HEK293 (cell line): ENCODE measurements around the gene SUSD6.

Experiments
- CTCF ChIA-PET: fragments of 350-600 bp; formaldehyde crosslinking; extraction: SDS; loops from one replicate; lab custom pipeline; 2021; ENCODE audit warnings: antibody characterized with exemption; lab: Yijun Ruan, JAX
- POLR2A ChIA-PET: fragments of 300-600 bp; formaldehyde crosslinking; extraction: SDS; loops from one replicate; lab custom pipeline; 2020; ENCODE audit warnings: antibody characterized with exemption, inconsistent platforms; lab: Yijun Ruan, JAX
- H3K27ac ChIP-seq: fragments of 200-500 bp; sonication (Bioruptor generic); 2 replicates; pipeline ENCODE4 v1.5.1; 2014; ENCODE audit warnings: low read depth, low read length, control low read depth, inconsistent platforms; ENCODE audit errors: extremely low read depth
- H3K36me3 ChIP-seq, 2 experiments: fragments of 200-500 bp in 1 of 2; sonication (Bioruptor generic) in 1 of 2; 1 replicate in 1 of 2; 2 replicates in 1 of 2; pipeline ENCODE4 v1.5.1; 2014 to 2017; ENCODE audit warnings: inconsistent platforms in 2 of 2, low read length in 2 of 2; ENCODE audit not compliant: control insufficient read depth in 2 of 2, insufficient read depth in 1 of 2
- H3K4me1 ChIP-seq: fragments of 200-500 bp; sonication (Bioruptor generic); 2 replicates; pipeline ENCODE4 v1.5.1; 2014; ENCODE audit warnings: mild to moderate bottlenecking, low read length, inconsistent platforms; ENCODE audit not compliant: control insufficient read depth, insufficient read depth
- H3K4me3 ChIP-seq: 2 replicates; pipeline ENCODE4 v1.5.1; 2011; ENCODE audit warnings: low read depth, mild to moderate bottlenecking, control low read depth, low read length, moderate library complexity
- H3K9me3 ChIP-seq: fragments of 200-500 bp; sonication (Bioruptor generic); 2 replicates; pipeline ENCODE4 v1.5.1; 2014; ENCODE audit warnings: low read depth, low read length, inconsistent platforms; ENCODE audit not compliant: control insufficient read depth, insufficient read depth
- PRDM1 ChIP-seq: fragments of 450-650 bp; formaldehyde crosslinking; IDR thresholded peaks from 2 replicates; pipeline ENCODE4; 2016; ENCODE audit warnings: missing biosample characterization, missing genetic modification characterization
- SCRT2 ChIP-seq: fragments of 450-650 bp; formaldehyde crosslinking; IDR thresholded peaks from 2 replicates; pipeline ENCODE4 v1.5.1; 2016; ENCODE audit warnings: missing biosample characterization, missing genetic modification characterization
- TCF7L2 ChIP-seq: IDR thresholded peaks from 2 replicates; pipeline ENCODE4 v1.6.1; 2011; ENCODE audit warnings: low read depth, mild to moderate bottlenecking, inconsistent platforms, low read length, moderate library complexity, borderline replicate concordance
- YY2 ChIP-seq: fragments of 450-650 bp; formaldehyde crosslinking; IDR thresholded peaks from 2 replicates; pipeline ENCODE4 v1.5.1; 2016; ENCODE audit warnings: missing biosample characterization, missing genetic modification characterization
- ZBTB48 ChIP-seq: fragments of 450-650 bp; formaldehyde crosslinking; IDR thresholded peaks from 2 replicates; pipeline ENCODE4 v1.5.1; 2016; ENCODE audit warnings: missing biosample characterization, missing genetic modification characterization
- ZFP37 ChIP-seq: fragments of 450-650 bp; formaldehyde crosslinking; IDR thresholded peaks from 2 replicates; pipeline ENCODE4 v1.5.1; 2016; ENCODE audit warnings: missing biosample characterization, missing genetic modification characterization
- ZNF335 ChIP-seq: fragments of 450-650 bp; formaldehyde crosslinking; conservative IDR thresholded peaks from 2 replicates; pipeline ENCODE4 v1.5.1; 2016; ENCODE audit warnings: missing biosample characterization, missing genetic modification characterization
- ZNF518A ChIP-seq: fragments of 450-650 bp; formaldehyde crosslinking; conservative IDR thresholded peaks from 2 replicates; pipeline ENCODE4 v1.5.1; 2016; ENCODE audit warnings: low read depth, missing biosample characterization, missing genetic modification characterization
- ZNF677 ChIP-seq: fragments of 450-650 bp; IDR thresholded peaks from 2 replicates; pipeline ENCODE4 v1.5.0; 2018; ENCODE audit warnings: missing biosample characterization, mild to moderate bottlenecking, missing genetic modification characterization, moderate library complexity
- TF ChIP-seq, protein P1 (sequence below): fragments of 450-650 bp; formaldehyde crosslinking; IDR thresholded peaks from 2 replicates; pipeline ENCODE4 v1.5.1; 2016; ENCODE audit warnings: missing biosample characterization, missing genetic modification characterization
- TF ChIP-seq, protein P2 (sequence below): fragments of 450-650 bp; formaldehyde crosslinking; IDR thresholded peaks from 2 replicates; pipeline ENCODE4 v1.5.1; 2016; ENCODE audit warnings: missing biosample characterization, missing genetic modification characterization

SUSD6 gene

DNA sequence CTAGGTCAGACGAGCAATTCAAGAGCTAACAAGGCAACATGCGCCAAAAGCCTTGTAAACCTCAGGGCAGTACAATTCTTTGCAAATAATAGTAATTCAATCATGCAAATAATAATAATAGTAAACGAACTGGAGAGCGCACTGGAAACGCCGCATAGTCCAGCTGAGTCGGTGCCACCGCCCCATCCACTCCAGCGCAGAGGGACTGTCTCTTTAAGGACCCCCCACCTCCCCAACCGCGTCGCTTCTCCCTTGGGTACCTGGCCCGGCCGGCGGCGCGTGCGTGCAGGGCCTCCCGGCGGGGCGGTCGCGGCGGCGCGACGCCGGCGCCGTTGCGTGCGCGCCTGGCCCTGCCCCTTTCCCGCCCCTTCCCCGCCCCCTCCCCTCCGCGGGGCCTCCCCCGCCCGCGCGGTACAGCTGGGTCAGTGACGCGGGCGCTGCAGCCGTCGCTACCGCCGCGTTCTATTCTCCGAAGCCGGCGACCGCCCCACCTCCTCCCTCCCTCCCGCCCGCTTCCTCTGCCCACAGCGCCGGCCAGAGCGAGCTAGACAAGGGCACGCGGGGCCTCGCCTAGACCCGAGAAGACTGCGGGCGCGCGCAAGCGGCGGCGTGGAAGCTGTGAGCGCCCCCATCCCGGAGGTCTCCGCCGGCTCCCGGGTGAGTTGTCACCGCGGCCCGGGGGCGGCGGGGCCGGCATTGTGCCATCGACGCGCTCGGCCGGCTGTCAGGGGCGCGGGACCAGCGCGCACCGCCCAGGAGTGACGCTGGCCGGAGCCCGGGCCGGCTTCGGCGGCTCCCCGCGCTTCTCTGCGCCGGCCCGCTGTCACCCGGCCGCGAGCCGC, at the start of gene SUSD6 (continued):
- no peak for TF ChIP-seq ZNF518A (tag by site-specific recombination)
- TF ChIP-seq ZBTB48 (tag by site-specific recombination), result no peak
- TF ChIP-seq TCF7L2, result no peak
- TF ChIP-seq YY2 (tag by site-specific recombination), result no peak

DNA sequence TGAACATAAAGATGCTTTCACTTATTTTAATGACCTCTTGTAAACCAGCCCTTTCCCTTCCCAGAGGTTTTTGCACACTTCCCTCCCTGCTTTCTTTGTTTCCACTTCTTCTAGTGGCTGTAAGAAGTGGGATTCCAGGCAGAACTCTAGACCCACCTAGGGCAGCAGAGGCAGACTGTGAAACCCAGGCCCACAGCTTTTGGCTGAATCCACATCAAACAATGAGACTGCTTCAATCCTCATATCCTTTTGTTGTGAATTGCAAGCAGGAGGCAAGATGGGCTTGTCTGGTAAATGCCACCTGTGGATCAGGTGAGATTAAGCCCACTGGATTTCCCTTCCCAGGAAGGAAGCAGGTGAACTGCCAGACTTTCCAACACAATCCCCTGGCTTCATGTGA, 49.5 kb upstream of the SUSD6 start:
- ChIA-PET POLR2A (no interaction called here), CTCF (interaction anchor here (1.0 to 2.4 kb wide), 2 partner anchors 14 to 18 kb away, joined by 3 to 9 read pairs; no protein-coding TSS in a partner anchor)
- Histone ChIP-seq H3K4me3 (no peak overlapping the region), H3K27ac (no peak overlapping the region), H3K9me3 (no peaks in the 10 kb centered on the region), H3K4me1 (no peaks in the 10 kb centered on the region), H3K36me3 (no peaks in the 10 kb centered on the region)
- TF ChIP-seq SCRT2 (tag by site-specific recombination), result peak; percentile 21; the same call in 1 of the 2 replicates
- TF ChIP-seq PRDM1 (tag by site-specific recombination), result peak; percentile 26; the same call in 1 of the 2 replicates
- no peak for TF ChIP-seq ZNF335 (tag by site-specific recombination)

- POLR2A ChIA-PET, result no interaction called here
- H3K27ac ChIP-seq, result no peak overlapping the region
- no peaks in the 10 kb centered on the region; the same call in 1 of the 2 replicates for H3K4me1 ChIP-seq
- no peaks in the 10 kb centered on the region for H3K9me3 ChIP-seq
- CTCF ChIA-PET, result interaction anchor here (0.6 kb wide), 1 partner anchor 64 kb away, joined by 3 read pairs; no protein-coding TSS in a partner anchor
- no peak overlapping the region for H3K4me3 ChIP-seq
- no peaks in the 10 kb centered on the region for H3K36me3 ChIP-seq
- TF ChIP-seq, protein P1, sequence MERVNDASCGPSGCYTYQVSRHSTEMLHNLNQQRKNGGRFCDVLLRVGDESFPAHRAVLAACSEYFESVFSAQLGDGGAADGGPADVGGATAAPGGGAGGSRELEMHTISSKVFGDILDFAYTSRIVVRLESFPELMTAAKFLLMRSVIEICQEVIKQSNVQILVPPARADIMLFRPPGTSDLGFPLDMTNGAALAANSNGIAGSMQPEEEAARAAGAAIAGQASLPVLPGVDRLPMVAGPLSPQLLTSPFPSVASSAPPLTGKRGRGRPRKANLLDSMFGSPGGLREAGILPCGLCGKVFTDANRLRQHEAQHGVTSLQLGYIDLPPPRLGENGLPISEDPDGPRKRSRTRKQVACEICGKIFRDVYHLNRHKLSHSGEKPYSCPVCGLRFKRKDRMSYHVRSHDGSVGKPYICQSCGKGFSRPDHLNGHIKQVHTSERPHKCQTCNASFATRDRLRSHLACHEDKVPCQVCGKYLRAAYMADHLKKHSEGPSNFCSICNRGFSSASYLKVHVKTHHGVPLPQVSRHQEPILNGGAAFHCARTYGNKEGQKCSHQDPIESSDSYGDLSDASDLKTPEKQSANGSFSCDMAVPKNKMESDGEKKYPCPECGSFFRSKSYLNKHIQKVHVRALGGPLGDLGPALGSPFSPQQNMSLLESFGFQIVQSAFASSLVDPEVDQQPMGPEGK (tag by site-specific recombination), result no peak
- TF ChIP-seq TCF7L2, result no peak
- TF ChIP-seq, protein P2, sequence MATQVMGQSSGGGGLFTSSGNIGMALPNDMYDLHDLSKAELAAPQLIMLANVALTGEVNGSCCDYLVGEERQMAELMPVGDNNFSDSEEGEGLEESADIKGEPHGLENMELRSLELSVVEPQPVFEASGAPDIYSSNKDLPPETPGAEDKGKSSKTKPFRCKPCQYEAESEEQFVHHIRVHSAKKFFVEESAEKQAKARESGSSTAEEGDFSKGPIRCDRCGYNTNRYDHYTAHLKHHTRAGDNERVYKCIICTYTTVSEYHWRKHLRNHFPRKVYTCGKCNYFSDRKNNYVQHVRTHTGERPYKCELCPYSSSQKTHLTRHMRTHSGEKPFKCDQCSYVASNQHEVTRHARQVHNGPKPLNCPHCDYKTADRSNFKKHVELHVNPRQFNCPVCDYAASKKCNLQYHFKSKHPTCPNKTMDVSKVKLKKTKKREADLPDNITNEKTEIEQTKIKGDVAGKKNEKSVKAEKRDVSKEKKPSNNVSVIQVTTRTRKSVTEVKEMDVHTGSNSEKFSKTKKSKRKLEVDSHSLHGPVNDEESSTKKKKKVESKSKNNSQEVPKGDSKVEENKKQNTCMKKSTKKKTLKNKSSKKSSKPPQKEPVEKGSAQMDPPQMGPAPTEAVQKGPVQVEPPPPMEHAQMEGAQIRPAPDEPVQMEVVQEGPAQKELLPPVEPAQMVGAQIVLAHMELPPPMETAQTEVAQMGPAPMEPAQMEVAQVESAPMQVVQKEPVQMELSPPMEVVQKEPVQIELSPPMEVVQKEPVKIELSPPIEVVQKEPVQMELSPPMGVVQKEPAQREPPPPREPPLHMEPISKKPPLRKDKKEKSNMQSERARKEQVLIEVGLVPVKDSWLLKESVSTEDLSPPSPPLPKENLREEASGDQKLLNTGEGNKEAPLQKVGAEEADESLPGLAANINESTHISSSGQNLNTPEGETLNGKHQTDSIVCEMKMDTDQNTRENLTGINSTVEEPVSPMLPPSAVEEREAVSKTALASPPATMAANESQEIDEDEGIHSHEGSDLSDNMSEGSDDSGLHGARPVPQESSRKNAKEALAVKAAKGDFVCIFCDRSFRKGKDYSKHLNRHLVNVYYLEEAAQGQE (tag by site-specific recombination), result peak; percentile 69
- TF ChIP-seq ZFP37 (tag by site-specific recombination), result no peak
- no peak for TF ChIP-seq ZNF677 (tag by site-specific recombination)
These were observed 43.8 kb upstream of the SUSD6 start for GRCh38 chr14:69567563-69567962.
